GM19372 (cell line): Measurements from ENCODE around the gene KDM5B.
"Not testable (repeated sequence)": the region's sequence is repeated elsewhere in the genome, so short reads cannot be mapped to it uniquely, and the experiment has no call there.

ENCODE experiments used
- ATAC-seq: cut with Tn5 transposase; IDR thresholded peaks from one replicate; pipeline ENCODE4 v1.9.1; 2021; ENCODE audit warnings: mild to moderate bottlenecking, low read depth, moderate library complexity; ENCODE audit not compliant: unreplicated experiment

KDM5B gene

DNA sequence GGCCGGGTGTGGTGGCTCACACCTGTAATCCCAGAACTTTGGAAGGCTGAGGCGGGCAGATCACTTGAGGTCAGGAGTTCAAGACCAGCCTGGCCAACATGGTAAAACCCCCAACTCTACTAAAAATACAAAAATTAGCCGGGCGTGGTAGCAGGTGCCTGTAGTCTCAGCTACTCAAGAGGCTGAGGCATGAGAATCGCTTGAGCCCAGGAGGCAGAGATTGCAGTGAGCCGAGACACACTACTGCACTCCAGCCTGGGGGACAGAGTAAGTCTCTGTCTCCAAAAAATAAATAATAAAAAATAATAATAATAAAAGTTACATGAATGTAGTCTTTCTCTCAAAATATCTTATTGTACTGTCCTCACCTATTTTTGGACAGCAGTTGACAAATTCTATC, 13.3 kb downstream of the KDM5B start:
- ATAC-seq = not testable (repeated sequence)

DNA sequence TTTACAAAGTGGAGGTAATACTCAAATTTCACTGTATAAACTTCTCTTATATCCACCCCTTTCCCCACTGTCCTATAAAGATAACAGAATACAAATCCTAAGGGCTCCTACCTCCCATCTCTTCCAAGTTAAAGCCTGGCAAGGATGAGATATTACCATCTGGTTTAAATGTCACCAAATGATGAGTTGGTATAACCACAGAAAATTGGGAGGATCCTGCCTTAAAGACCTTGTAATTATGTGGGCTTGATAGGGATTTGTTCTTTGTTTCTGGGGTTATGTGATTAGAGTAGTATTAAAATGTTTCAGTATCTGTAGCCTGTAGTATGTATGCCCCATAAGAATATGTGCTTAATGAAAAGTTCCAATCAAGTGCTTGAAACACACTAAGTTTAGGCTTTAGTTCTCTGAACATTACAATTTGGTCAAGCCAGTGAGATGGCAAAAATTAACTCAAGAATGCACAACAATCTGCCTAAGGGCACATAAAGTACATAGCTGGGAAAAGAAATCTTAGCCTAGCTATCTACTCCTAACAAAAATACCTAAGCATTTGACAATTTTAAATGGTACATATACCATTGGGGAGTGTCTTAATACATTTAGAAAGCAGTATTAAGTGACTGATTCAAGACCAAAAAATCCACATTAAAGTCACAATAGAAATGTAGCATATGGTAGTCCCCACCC, 14.0 kb downstream of the KDM5B start:
- ATAC-seq = no peak

DNA sequence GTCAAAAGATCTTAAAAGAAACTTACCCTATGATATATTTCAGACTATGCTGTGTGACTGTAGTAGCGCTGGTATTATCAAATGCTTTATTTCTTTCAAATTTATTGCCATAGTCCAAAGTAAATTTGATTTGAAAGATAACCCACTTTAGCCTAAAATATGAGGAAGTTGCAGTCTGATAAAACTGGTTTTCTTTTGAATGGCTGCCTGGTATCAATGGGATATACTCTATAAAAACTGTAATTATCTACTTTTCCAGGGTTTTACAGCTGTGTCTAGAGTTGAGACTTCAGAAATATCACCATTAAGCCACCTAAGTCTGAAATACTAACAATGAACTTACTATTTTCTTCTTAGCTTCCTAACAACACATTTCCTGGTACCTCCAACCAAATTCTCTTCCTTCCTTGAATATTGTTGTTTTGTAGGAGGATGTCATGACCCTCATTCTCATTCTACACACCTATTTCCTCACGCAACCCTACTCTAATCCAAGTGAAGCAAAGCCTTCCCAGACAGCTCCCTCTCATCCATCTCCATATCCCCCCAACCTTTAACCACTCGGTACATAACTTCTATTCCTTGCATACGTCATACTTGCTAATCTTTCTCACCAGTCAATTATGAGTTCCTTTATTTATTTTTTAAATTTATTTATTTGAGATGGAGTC, 17.0 kb downstream of the KDM5B start:
- ATAC-seq = no peak

DNA sequence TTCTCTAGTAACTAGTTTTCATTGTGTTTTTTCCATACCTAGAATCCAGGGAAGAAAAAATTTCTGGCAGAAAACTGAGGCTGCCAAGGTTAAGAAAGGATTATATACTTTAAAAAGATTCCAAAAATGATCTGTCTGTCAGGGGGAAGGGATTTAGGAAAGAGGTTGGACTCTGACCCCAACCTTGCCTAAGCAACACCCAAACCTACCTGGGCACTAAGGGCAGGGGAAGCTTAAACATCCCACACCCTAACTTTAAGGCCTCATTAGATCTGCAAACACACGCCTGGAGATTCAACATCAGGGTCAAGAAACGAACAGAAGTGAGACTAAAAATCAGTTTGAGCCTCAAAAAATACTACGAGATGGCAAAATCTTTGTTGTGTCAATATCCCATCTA, 19.4 kb downstream of the KDM5B start:
- no peak for ATAC-seq

DNA sequence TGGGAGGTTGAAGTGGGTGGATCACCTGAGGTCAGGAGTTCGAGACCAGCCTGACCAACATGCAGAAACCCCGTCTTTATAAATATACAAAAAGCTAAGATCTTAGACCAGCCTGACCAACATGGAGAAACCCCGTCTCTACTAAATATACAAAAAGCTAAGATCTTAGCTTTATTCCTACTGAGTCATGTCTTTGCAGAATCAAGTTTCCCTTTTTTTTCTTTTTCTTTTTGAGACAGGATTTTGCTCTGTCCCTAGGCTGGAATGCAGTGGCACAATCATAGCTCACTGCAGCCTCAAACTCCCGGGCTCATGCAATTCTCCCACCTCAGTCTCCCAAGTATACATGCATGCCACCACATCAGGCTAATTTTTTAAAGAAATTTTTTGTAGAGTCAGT, 21.4 kb downstream of the KDM5B start:
- ATAC-seq = no peak

DNA sequence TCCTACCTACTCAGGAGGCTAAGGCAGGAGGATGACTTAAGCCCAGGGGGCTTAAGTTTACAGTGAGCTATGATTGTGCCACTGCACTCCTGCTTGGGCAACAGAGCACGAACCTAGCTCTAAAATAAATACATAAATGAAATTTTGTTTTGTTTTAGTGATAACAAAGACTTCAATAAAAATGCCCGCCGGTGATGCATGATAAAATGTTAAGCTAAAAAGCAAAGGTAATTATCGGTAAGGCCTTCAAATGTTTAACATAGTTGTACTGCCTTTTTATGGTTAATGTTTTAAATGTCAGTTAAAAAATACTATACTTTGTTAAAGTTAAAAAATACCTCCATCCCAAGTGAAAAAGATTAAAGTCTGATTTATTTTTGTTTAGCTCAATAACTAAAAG, 27.0 kb downstream of the KDM5B start:
- ATAC-seq = no peak

DNA sequence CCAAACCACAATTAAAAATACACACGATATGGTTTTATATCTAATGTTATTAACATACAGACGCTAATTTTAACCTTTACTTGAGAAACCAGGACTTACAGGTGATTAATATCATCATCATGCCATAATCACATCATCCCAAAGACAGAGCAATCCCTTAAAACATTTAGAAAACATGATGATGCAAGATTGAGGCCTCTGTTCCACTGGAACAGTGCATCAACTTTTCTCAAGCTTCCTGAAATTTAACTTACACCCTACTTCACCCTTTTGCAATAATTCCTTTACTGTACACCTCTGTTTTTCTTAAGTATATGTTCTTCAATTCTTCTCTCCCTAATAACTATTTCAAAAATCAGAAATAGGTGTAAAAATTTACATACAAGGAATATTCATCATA, 38.1 kb downstream of the KDM5B start:
- no peak for ATAC-seq

DNA sequence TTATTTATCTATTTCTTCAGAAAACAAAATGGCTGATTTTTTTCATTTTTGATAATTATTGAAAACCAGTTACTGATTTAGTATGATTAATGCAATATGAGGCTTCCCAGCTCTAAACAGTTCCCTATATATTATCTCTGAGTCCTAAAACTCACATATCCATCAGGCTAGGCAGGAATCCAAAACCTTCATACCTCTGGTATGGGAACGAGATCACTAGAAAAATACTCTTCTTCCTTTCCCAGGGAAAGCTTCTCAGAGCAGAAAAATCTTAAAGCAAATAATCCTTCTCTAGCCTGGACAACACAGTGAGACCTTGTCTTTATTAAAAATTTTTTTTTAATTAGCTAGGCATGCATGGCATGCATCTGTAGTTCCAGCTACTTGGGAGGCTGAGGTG, 42.5 kb downstream of the KDM5B start:
- ATAC-seq = no peak

DNA sequence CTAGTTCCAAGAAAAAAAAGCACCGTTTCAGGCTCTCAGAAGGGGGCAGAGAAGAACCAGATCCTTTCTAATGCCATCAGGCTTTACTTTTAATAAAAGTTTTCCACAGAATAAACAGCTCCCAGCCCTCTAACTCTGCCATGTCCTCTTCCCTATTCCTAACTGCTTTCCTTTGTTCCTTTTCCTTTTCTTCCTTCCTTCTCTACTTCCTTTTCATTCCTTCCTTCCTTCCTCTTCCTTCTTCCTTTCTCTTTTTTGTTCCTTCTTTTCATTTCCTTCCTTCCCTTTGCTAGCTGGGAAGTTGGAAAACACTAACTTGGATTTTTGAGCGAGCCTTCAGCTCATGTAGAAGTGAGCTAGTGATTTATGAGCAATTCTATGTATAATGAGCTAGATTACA, 46.2 kb downstream of the KDM5B start:
- ATAC-seq = no peak

DNA sequence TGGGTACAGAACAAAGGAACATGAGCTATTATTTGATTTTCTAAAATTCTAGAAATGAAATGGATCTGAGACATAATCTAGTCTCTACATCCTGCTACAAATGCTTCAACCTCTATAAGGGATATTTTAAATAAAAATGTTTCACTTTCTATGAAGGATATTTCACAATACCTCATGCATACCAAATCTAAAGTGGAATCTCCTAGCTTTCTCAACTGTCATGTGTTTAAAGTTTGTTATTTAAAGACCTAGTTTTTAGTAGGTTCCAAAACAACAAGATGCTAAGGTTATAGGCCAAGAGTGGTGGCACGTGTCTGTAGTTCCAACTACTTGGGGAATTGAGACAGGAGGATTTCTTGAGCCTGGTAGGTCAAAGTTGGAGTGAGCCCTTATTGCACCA, 47.6 kb downstream of the KDM5B start:
- ATAC-seq = no peak

DNA sequence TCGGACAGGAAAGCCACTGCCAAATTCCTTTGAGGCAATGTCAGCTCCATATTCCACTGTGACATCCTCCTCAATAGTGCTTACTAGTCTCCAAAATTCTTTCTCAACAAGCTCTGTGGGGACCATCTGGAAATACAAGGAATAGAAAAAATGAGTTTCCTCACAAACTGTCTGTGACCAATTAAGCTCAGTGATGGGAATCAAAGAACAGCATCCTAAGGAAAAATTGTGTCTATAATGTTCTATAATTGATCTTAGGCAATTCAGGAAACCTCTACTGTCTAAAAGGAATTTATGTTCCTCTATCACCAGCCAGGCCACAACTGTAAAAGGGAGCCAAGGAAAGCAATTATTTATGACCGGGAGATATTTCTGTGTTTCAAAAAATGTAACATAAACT, 51.8 kb downstream of the KDM5B start:
- ATAC-seq = no peak

DNA sequence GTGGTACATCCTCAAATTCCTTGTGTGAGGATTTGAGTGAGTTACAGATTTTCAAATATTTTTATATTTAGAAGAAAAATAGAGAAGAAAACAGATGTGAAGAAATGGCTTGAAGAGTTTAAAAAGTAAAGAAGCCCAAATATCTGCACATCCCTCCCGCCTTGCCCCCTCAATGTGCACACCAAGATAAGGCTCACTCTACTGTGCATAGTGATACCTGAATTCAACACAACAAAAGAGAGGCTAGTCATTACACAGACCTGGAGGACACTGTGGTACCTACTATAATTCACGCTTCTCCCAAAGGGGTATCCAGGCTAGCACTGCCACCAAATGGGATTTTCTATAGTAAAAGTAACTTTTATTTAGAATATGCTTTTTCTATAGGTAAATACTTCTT, 53.9 kb downstream of the KDM5B start:
- ATAC-seq = no peak

DNA sequence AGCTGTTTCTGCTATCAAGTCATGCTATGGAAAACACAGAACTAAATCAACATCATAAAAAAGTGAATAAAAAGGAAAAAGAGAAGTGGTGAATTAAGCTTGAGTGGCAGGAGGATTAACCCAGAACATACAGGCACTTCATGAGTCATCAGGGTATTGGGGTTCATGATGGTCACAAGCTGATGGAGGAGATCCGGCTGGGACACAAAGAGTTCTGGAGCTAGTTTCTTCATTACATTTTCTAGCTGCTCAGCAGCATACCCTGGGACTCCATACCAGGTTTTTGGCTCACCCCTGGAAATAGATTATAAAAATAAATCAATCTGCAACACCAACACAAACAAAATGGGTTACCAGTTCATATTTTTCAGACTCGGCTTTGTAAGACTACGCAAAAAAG, 55.4 kb downstream of the KDM5B start:
- ATAC-seq = no peak

DNA sequence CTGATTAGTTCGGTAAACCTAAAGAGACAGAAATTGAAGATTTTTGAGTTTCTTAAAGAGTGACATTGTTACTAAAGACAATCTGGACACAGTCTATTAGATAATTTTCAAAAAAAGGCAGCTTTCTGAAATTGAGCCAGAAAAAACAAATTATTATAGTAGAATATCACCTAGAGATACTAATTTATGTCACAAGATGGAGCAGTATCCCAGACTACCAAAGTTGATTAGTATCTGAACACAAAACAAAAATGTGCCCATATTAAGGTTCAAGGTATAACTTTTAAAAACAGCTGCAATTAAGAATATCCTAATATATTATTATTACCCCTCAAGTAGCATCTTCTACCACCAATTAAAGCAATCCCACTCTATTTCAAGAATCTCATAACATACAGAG, 57.5 kb downstream of the KDM5B start:
- ATAC-seq = no peak

DNA sequence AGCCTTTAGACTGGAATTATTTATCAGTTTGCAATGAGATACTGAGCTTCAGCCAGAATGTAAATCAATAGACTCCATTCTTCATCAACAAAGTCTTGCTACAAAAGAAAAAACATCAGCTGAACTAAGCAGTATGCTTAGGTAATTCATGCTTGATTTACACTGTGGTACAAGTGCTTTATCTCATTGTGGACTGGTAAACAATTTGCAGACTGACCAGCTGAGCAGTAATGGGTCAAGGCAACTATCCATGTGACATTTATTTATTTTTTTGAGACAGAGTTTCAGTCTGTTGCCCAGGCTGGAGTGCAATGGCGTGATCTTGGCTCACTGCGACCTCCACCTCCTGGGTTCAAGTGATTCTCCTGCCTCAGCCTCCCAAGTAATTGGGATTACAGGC, 58.2 kb downstream of the KDM5B start:
- no peak for ATAC-seq

DNA sequence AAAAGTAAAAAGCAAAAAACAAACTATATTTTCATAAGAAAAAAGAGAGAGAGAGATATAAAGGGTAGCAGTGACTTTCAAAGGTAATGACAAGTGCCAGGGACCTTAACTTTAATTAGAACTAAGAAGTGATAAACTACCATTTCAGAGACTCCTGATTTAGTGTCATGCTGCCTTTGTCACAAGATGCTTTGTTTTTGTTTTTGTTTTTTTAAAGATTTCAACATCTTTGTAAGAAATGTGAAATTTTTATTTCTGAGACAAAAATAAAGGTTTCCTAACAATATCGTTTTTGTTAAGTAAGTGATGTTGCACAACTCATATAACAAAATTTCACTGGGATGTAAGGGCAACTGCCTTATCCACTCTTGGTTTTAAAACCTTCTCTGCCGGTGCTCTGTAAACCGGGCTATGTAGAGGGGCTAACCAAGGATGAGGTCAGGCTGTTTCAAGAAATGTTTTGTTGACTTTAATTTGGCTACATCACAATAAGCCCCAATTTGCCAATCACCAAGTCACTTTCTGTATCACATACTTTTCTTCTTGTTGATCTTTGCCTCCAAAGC, 62.8 kb downstream of the KDM5B start:
- ATAC-seq = no peak

DNA sequence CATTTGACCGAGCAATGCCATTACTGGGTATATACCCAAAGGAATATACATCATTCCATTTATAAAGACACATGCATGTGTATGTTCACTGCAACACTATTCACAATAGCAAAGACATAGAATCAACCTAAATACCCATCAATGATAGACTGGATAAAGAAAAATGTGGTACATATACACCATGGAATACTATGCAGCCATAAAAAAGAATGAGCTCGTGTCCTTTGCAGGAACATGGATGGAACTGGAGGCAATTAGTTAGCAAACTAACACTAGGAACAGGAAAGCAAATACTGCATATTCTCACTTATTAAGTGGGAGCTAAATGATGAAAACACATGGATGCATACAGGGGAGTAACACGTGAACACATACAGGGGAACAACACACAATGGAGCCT, 63.5 kb downstream of the KDM5B start:
- ATAC-seq = not testable (repeated sequence)

DNA sequence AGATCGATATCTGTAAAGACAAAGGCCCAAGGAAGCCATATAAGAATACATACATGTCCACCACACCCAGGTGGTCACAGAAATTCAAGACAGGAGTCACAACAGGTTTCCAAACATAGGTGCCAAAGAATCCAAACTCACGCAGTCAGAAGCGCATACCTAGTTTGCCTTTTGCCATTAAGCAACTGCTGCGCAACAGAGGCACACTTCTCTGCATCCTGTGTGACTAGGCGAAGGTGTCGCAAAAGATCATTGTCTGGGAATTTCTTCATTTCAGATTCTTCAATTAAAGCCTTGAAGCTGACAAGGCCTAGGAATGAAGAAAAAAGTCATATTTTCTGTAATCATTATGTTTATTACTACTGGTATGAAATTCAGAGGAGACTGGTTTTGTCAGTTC, 65.7 kb downstream of the KDM5B start:
- no peak for ATAC-seq

DNA sequence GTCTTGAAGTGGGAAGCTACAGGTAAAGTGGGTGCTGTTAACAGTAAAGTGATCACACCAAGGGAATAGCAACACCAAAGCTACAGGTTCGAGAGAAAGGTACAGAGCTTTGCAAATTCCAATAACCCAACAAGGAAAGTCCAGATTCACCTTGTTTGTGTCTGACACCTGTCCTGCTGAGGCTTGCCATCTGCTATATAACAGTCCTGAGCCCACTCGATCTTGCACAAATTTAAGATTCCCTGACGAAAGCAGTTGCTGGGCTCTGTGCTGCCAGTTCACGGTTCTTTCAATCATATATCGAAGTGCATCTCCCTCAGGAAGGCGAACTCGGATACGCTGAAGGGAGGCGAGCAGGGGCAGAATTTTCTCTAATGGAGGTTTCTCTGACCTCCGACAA, 75.0 kb downstream of the KDM5B start:
- no peak for ATAC-seq

DNA sequence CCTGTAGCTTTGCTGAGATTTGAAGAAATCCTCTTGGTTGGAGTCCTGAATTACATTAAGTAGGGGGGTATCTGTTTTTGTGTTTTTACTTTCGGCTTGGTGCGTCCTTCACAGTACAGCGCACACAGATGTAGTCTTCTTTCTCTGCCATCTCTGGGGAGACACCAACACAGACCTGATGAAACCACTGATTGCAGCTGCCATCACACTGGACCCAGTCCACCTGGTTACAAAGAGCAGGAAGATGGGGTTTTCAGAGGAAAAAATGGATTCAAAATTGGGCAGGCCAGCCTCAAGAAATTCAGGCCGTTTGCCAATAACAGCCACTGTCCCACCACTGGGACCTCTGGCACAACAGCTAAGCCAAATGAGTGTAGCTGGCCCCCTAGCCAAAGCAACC, 79.3 kb downstream of the KDM5B start:
- no peak for ATAC-seq

DNA sequence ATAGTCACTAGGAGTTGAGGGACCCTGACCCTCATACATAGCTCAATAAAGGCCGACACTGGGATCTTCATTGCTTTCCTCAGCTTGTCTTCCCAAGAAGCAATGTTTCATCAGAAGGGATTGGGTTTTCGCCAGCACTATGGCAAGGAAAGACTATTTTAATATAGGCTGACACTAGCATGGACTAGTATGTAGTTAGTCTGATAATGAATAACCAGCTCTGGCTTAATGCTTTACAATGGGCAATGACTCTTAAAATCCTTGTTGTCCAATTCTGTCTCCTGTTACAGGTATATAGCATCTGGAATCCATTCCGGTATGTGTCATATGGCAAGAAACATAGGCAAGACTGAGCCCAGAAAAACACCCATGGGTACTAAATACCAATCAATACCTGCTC, 82.7 kb downstream of the KDM5B start:
- ATAC-seq = no peak

DNA sequence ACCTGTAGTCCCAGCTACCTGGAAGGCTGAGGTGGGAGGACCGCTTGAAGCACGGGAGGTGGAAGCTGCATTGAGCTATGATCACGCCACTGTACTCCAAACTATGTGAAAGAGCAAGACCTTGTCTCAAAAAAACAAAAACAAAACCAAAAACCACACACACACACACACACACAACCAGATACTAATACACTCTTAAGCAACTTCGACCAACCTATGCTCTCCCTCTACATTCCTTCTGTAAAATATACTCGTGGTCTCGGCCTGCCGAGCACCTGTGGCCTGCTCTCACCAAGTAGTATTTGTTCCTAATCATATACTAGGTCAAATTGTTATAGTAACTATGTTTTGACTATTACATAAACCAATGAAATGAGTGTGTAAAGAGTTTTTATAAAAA, 84.5 kb downstream of the KDM5B start:
- ATAC-seq = no peak
